GM19025 (cell line): ENCODE measurements around the gene TCF7L1.

Experiments
- ATAC-seq: cut with Tn5 transposase; IDR thresholded peaks from one replicate; pipeline ENCODE4 v1.9.1; 2021; ENCODE audit warnings: mild to moderate bottlenecking, low read depth, moderate library complexity; ENCODE audit not compliant: unreplicated experiment

TCF7L1 gene

GRCh38 chr2:85213901-85214512 is 80.8 kb downstream of the TCF7L1 start:
- no peak for ATAC-seq

GRCh38 chr2:85215081-85215447 is 81.9 kb downstream of the TCF7L1 start:
- no peak for ATAC-seq

- ATAC-seq, result no peak
Observed at GRCh38 chr2:85215448-85216401, 82.5 kb downstream of the TCF7L1 start.

GRCh38 chr2:85216927-85217326 is 83.7 kb downstream of the TCF7L1 start:
- ATAC-seq, result no peak

GRCh38 chr2:85221067-85221691 is 88.0 kb downstream of the TCF7L1 start:
- no peak for ATAC-seq

GRCh38 chr2:85222792-85223191 is 89.6 kb downstream of the TCF7L1 start:
- ATAC-seq, result no peak

GRCh38 chr2:85226783-85227182 is 93.6 kb downstream of the TCF7L1 start:
- no peak for ATAC-seq

- no peak for ATAC-seq
Observed at GRCh38 chr2:85230679-85231467, 97.7 kb downstream of the TCF7L1 start.

- ATAC-seq, result no peak
Observed at GRCh38 chr2:85231468-85231805, 98.2 kb downstream of the TCF7L1 start.

- ATAC-seq, result no peak
Observed at GRCh38 chr2:85231952-85232351, 98.8 kb downstream of the TCF7L1 start.

GRCh38 chr2:85234868-85235267 is 101.7 kb downstream of the TCF7L1 start:
- ATAC-seq, result no peak

- no peak for ATAC-seq
Observed at GRCh38 chr2:85235281-85235680, 102.1 kb downstream of the TCF7L1 start.

- ATAC-seq, result no peak
Observed at GRCh38 chr2:85236084-85236483, 102.9 kb downstream of the TCF7L1 start.

GRCh38 chr2:85237849-85238565 is 104.8 kb downstream of the TCF7L1 start:
- ATAC-seq, result no peak

GRCh38 chr2:85238607-85239006 is 105.4 kb downstream of the TCF7L1 start:
- ATAC-seq, result no peak

GRCh38 chr2:85239102-85239501 is 105.9 kb downstream of the TCF7L1 start:
- ATAC-seq, result no peak

- ATAC-seq, result no peak
Observed at GRCh38 chr2:85240055-85240454, 106.9 kb downstream of the TCF7L1 start.

- ATAC-seq, result no peak
Observed at GRCh38 chr2:85242321-85242720, 109.1 kb downstream of the TCF7L1 start.

GRCh38 chr2:85243101-85244072 is 110.2 kb downstream of the TCF7L1 start:
- no peak for ATAC-seq
